Gastrocnemius medialis (tissue), 4 donors: ENCODE results near the gene ANKRD12. TPM values are rescaled to one million over a fixed set of nuclear protein-coding genes. Genes with fewer than 3 reads are reported as not detected.

Experiments
- ATAC-seq, 2 donors: fragments of 150-250 bp; one replicate each; pipeline ENCODE4 v1.9.1; 2016
- DNase-seq, 2 donors: peaks; one replicate each; pipeline ENCODE4 v3.0.0-alpha.2; 2019
- H3K27ac ChIP-seq, 4 donors: fragments of 200-600 bp; sonication (generic); 1 replicate in 1 of 4; 2 replicates in 3 of 4; pipeline ENCODE4 v1.5.1; 2016 to 2018; ENCODE audit warnings: mild to moderate bottlenecking in 2 of 4, moderate library complexity in 1 of 4
- H3K27me3 ChIP-seq, 3 donors: fragments of 200-600 bp; sonication (generic) in 2 of 3; 1 replicate in 1 of 3; 2 replicates in 2 of 3; pipeline versions ENCODE4 v1.5.1 to v1.6.0; 2016 to 2019; ENCODE audit warnings: mild to moderate bottlenecking in 1 of 3, moderate library complexity in 1 of 3
- H3K36me3 ChIP-seq, 2 donors: fragments of 200-600 bp; sonication (generic) in 1 of 2; one replicate each; pipeline ENCODE4 v1.5.1; 2017 to 2018
- H3K4me1 ChIP-seq, 2 donors: fragments of 200-600 bp; sonication (generic) in 1 of 2; one replicate each; pipeline ENCODE4 v1.5.1; 2016 to 2017; ENCODE audit warnings: mild to moderate bottlenecking in 2 of 2
- H3K4me3 ChIP-seq, 4 donors: fragments of 200-600 bp; sonication (generic) in 3 of 4; 1 replicate in 1 of 4; 2 replicates in 3 of 4; pipeline ENCODE4 v1.5.1; 2016 to 2019; ENCODE audit warnings: mild to moderate bottlenecking in 2 of 4
- H3K9me3 ChIP-seq, 3 donors: fragments of 200-600 bp; sonication (generic) in 2 of 3; 1 replicate in 1 of 3; 2 replicates in 2 of 3; pipeline ENCODE4 v1.5.1; 2016 to 2019
- POLR2A ChIP-seq, 2 donors: fragments of 450-650 bp; IDR thresholded peaks; one replicate each; pipeline ENCODE4 v1.6.1; 2017; ENCODE audit warnings: antibody characterized with exemption in 2 of 2, mild to moderate bottlenecking in 2 of 2, moderate library complexity in 2 of 2
- in situ Hi-C, 4 donors: fragments of 200-750 bp; cut with MboI; loops; one replicate each; pipeline versions ENCODE4 v1.15.0 to v1.8.0; 2017; ENCODE audit warnings: low sequenced_read_pairs in 4 of 4
- intact Hi-C: fragments of 100-400 bp; cut with DNase I; formaldehyde crosslinking; loops from one replicate; pipeline ENCODE4 v1.15.1; 2023; ENCODE audit warnings: low total_unique reads
- total RNA-seq, 4 donors: library from RNA; depleted of rRNA; stranded (reverse); fragments of >200 nt; gene quantifications; one replicate each; pipeline versions ENCODE4 v1.1.0 to v1.2.3, GENCODE V29; 2016
- TF ChIP-seq, protein P1 (sequence below), 5 experiments: fragments of 450-650 bp in 3 of 5; fragments of 200-600 bp in 2 of 5; sonication (generic) in 2 of 5; IDR thresholded peaks in 4 of 5; conservative IDR thresholded peaks in 1 of 5; 1 replicate in 4 of 5; 2 replicates in 1 of 5; pipeline ENCODE4 v1.5.1; 2016 to 2019; ENCODE audit warnings: antibody characterized with exemption in 5 of 5, mild to moderate bottlenecking in 3 of 5, moderate library complexity in 3 of 5

Gene ANKRD12
- total RNA-seq, 4 donors from 2014 or later: 26.9 to 40.1 (median 36.7) TPM

- H3K27me3 ChIP-seq: no peaks in the 10 kb centered on the region
- H3K4me1 ChIP-seq: peaks cover 76 to 78% of the 10 kb centered on the region in 2 donors
- no peak overlapping the region for H3K4me3 ChIP-seq
- intact Hi-C loops (loop anchor here (1.0 to 5.0 kb wide), 3 partner anchors 44 to 185 kb away; partner anchors contain the start of gene TWSG1), in situ Hi-C loops (loop anchor here in 3 of 4 donors (5.0 kb wide), 1 partner anchor 75 kb away; no protein-coding TSS in a partner anchor)
- H3K9me3 ChIP-seq: no peaks in the 10 kb centered on the region
- DNase-seq (peak; percentile 26 to 39), ATAC-seq (peak; percentile 90 to 95)
- no peaks in the 10 kb centered on the region for H3K36me3 ChIP-seq
- H3K27ac ChIP-seq: peak overlapping the region; percentile 24 to 65 (median 58)
- TF ChIP-seq, protein P1, sequence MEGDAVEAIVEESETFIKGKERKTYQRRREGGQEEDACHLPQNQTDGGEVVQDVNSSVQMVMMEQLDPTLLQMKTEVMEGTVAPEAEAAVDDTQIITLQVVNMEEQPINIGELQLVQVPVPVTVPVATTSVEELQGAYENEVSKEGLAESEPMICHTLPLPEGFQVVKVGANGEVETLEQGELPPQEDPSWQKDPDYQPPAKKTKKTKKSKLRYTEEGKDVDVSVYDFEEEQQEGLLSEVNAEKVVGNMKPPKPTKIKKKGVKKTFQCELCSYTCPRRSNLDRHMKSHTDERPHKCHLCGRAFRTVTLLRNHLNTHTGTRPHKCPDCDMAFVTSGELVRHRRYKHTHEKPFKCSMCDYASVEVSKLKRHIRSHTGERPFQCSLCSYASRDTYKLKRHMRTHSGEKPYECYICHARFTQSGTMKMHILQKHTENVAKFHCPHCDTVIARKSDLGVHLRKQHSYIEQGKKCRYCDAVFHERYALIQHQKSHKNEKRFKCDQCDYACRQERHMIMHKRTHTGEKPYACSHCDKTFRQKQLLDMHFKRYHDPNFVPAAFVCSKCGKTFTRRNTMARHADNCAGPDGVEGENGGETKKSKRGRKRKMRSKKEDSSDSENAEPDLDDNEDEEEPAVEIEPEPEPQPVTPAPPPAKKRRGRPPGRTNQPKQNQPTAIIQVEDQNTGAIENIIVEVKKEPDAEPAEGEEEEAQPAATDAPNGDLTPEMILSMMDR (IDR thresholded peaks at IDR 0.05 in 4 of 5, conservative IDR thresholded peaks at IDR 0.05 in 1 of 5): peak; percentile 68 to 87 (median 81)
- TF ChIP-seq POLR2A (IDR thresholded peaks at IDR 0.05): no peak
These were observed 11.0 kb downstream of the ANKRD12 start for GRCh38 chr18:9147440-9148202.

DNA sequence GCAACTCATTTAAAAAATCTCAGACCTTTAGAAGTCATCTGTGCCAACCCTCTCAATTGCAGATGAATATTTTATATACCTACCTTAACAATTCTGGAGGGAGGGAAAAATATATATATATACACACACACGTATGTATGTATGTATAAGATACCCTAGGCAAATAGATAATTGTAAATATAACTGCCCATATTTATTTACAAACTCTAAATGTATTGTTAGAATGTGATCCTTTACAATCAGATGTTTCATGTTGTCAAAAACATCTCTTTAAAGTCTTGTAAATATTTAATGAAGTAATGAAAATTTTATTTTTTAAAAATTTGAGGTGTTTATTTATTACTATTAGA is 11.6 kb downstream of the ANKRD12 start:
- H3K27me3 ChIP-seq: no peaks in the 10 kb centered on the region
- peaks cover 75 to 83% of the 10 kb centered on the region in 2 donors for H3K4me1 ChIP-seq
- DNase-seq (no peak), ATAC-seq (no peak)
- H3K9me3 ChIP-seq: no peaks in the 10 kb centered on the region
- H3K27ac ChIP-seq: peak overlapping the region; percentile 24 to 65 (median 58)
- no peak overlapping the region for H3K4me3 ChIP-seq
- no peaks in the 10 kb centered on the region for H3K36me3 ChIP-seq
- in situ Hi-C loops (loop anchor here in 3 of 4 donors (5.0 kb wide), 1 partner anchor 76 kb away; no protein-coding TSS in a partner anchor), intact Hi-C loops (loop anchor here (1.0 to 5.0 kb wide), 3 partner anchors 45 to 184 kb away; partner anchors contain the start of gene TWSG1)
- TF ChIP-seq, protein P1 (IDR thresholded peaks at IDR 0.05 in 4 of 5, conservative IDR thresholded peaks at IDR 0.05 in 1 of 5): no peak
- no peak for TF ChIP-seq POLR2A (IDR thresholded peaks at IDR 0.05)

- peaks cover 77 to 78% of the 10 kb centered on the region in 2 donors for H3K4me1 ChIP-seq
- intact Hi-C loops (no loop called here), in situ Hi-C loops (loop anchor here in 2 of 4 donors (5.0 to 25.0 kb wide), 2 partner anchors 78 to 488 kb away; no protein-coding TSS in a partner anchor)
- H3K9me3 ChIP-seq: no peaks in the 10 kb centered on the region
- H3K4me3 ChIP-seq: no peak overlapping the region
- ATAC-seq (no peak), DNase-seq (no peak)
- TF ChIP-seq, protein P1 (IDR thresholded peaks at IDR 0.05 in 4 of 5, conservative IDR thresholded peaks at IDR 0.05 in 1 of 5): no peak
- no peak for TF ChIP-seq POLR2A (IDR thresholded peaks at IDR 0.05)
- H3K27ac ChIP-seq: peak overlapping the region in 1 of 4 donors; percentile 42
- H3K27me3 ChIP-seq: no peaks in the 10 kb centered on the region
- no peaks in the 10 kb centered on the region for H3K36me3 ChIP-seq
These were observed 13.5 kb downstream of the ANKRD12 start for GRCh38 chr18:9150121-9150520.

DNA sequence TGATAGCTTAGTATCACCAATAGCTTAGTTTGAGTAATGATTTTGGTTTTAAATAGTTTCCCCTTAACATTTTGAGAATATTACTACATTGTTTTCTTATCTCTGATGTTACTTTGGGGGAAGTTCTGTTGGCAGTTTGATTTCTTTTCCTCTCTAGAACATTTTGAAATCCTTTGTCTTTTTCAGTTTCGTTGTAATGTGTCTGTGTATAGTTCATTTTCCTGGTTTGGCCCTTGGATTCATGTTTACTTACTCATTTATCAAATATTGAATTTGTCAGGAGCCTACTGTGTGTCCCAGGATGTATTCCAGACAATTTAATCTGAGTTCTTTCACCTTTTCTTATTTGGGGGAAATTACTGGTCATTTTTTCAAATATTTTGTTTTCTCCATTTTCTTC is 16.7 kb downstream of the ANKRD12 start:
- Histone ChIP-seq H3K27me3 (no peaks in the 10 kb centered on the region), H3K27ac (no peak overlapping the region), H3K4me3 (no peak overlapping the region), H3K4me1 (peaks cover 48 to 53% of the 10 kb centered on the region in 2 donors), H3K9me3 (no peaks in the 10 kb centered on the region), H3K36me3 (no peaks in the 10 kb centered on the region)
- DNase-seq: no peak
- in situ Hi-C loops (loop anchor here in 2 of 4 donors (5.0 to 25.0 kb wide), 2 partner anchors 81 to 491 kb away; no protein-coding TSS in a partner anchor), intact Hi-C loops (no loop called here)
- TF ChIP-seq, protein P1 (IDR thresholded peaks at IDR 0.05 in 4 of 5, conservative IDR thresholded peaks at IDR 0.05 in 1 of 5): no peak
- no peak for TF ChIP-seq POLR2A (IDR thresholded peaks at IDR 0.05)
- ATAC-seq: no peak
